Fibroblast of skin of right biceps (primary cell): ENCODE measurements around the gene PDGFA.

ENCODE experiments used
- DNase-seq: peaks from one replicate; pipeline ENCODE4 v3.0.0-alpha.2; 2013

Gene PDGFA

DNA sequence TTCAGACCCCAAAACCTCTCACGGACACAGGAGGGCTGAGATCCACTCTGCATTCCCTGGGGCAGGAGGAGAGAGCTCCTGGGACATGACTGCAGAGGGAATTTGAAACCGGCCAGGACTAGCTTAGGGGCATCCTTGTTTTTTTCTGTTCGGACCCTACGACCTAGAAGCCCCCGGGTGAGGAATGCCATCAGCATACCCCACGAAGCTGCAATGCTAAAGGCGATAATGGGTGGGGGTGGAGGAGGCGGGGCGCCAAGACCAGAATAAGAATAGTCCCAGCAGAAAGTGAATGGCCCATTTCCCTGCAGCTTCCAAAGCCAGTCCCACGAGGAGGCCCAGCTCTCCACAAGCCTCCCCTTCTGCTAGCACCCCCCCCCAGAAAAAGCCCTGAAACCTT, 4.0 kb downstream of the PDGFA start:
- DNase-seq, result no peak

- DNase-seq, result peak; percentile 36
Measured at GRCh38 chr7:514651-515598, 4.7 kb downstream of the PDGFA start.

DNA sequence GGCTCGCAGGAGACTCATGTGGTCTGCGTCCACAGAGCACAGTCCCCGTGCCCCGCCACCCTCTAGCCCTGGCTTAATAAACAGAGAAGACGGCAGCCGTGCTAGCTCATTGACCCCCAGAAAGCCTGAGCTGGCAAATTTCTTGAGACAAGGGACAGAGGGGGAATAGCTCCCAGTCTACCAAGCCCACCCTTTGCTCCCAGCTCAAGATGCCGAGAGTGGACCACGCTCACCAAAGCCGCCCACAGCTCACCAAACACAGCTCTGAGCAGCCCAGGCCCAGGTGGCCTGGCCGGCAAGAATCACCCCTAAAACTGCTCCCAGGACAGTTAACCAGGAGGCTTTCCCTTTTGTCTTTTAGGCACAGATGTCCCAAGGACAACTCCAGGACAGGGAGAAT, 5.4 kb downstream of the PDGFA start:
- no peak for DNase-seq

- peak; percentile 84 for DNase-seq
Measured at GRCh38 chr7:513521-514166, 6.0 kb downstream of the PDGFA start.

DNA sequence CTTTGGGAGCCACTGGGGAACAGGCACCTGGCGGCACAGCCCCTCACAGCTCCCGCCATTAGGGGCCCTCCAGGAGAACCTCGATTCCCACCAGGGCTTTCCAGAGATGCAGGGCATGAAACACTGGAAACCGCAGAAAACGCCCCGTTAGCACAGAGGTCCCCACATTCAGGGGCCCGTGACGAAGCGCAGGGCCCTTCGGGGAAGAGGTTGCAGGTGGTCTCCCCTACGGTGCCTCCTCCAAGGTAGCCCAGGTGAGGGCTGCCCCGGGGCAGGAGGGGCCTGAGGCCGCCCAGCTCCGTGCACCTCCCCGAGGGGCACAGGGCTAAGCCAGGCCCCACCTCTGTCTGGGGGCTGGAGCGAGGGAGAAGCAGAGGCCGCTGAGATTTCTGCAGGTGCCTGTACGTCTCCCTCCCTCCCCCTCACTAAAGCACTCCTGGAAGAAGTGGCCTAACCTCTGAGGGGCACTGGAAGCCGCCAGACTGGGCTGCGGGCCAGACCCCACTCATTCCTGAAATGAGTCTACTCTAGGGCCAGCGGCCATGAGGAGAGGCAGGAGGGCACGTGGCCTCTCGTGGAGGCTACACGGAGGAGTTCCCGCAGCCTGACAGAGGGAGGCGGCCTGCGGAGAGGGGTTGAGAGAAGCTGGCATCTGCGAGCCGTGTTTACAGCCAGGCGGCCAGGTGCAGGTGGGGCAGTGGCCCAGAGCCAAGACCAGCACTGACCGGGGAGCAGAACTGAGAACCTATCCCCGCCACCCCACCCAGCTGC, 6.9 kb downstream of the PDGFA start:
- DNase-seq, result peak; percentile 32

GRCh38 chr7:512146-512510, 7.5 kb downstream of the PDGFA start:
- no peak for DNase-seq

DNA sequence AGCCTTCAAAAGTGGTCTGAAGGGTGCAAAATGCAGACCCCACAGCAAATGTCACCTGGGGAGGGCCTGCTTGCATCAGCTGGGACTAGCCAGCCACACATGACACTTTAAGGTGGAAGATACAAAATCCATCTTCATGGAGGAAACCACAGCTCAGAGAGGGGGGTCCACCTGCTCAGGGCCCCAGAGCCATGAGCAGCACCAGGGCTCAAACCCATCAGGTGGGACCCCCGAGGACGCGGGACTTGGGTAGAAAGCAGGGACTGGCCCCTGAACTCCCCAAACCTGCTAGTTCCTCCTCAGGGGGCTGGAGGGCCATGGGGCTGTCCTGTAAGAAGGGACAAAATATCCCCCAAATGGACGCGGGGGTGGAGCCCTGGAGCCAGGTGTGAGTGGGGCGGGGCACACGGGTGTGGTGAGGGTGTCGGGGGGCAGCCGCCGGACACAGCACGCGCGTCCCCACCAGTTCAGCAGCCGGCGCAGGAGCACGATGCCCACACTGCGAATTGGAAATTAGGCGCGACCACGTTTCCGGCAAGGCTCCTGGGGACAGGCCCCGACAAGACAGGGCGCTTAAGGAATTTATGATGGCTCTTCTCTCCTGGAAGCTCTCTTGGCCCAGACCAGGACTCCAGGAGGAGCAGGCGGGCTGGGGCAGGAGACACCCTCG, 8.0 kb downstream of the PDGFA start:
- DNase-seq, result no peak

DNA sequence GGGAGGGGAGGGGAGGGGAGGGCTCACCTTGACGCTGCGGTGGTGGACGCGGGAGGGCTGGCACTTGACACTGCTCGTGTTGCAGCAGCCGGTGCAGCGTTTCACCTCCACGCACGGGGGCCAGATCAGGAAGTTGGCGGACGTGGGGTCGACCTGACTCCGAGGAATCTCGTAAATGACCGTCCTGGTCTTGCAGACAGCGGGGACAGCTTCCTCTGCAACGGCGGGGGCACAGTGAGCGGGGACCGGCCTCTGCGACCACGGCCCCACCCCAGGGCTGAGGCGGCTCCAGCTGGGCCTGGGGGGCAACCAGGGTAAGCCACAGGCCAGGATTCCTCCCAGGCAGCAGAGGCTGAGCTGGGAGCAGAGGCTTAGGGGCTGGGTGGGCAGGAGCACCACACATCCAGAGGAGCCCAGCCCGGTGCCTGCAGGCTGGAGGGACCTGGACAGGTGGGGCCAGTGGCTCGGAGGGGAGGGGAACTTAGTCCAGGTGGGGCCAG, 8.8 kb downstream of the PDGFA start:
- no peak for DNase-seq

- no peak for DNase-seq
Measured at GRCh38 chr7:510131-510481, 9.5 kb downstream of the PDGFA start.

DNA sequence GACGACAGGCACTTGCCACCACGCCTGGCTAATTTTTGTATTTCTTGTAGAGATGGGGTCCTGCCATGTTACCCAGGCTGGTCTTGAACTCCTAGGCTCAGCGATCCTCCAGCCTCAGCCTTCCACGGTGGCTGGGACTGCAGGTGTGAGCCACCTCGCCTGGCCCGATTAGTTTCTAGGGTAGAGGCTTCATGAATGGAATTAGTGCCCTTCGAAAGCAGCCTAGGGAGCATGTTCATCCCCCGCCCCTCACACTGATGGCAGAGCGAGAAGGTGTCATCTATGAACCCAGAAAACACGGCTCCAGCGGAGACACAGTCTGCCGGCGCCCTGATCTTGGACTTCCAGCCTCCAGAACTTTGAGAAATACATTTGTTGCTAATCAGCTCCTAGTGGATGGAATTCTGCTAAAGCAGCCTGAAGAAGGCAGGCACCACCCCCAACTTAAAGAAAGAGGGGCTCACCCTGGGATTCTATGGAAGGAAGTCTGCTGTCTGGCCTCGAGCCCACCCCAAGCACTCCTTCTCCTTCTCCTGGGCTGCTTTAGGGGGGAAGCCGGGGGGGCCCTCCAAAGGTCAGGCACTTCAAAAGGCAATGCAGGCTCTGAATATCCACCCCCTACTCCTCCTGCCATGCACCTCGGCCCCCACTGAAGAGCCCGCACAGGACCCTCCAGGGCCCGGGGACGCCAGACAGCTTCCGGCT, 10.1 kb downstream of the PDGFA start:
- peak; percentile 42 for DNase-seq

GRCh38 chr7:508461-509170, 11.0 kb downstream of the PDGFA start:
- no peak for DNase-seq

DNA sequence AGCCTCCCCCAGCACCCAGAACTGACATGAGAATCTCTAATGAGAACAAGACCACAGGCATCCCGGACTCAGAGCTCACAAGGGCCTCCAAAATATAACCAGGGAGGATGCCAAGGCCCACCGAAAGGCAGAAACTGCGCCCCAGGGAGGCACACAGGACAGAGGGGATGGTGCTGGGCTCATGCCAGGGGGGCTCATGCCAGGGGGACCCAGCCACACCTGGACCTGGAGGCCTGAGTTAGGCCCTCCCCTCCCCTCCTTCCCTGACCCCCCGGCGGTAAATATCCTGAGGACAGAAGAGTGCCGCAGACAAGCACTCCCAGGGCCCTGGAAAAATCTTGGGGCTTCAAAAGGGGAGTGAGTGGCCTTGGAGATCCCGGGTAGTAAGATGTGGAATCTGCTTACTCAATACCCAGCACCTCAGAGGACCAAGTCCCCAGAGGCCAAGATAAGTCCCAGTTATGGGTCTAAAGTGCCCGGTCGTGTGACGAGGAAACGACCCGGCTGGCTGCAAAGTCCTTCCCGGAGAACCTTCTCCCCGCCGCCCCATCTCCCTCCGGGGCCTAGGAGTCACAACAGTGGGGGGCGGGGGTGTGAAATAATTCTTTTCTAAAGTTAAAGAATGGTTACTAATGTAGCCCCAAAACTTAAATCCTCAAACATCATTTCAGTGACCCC, 11.9 kb downstream of the PDGFA start:
- no peak for DNase-seq

DNA sequence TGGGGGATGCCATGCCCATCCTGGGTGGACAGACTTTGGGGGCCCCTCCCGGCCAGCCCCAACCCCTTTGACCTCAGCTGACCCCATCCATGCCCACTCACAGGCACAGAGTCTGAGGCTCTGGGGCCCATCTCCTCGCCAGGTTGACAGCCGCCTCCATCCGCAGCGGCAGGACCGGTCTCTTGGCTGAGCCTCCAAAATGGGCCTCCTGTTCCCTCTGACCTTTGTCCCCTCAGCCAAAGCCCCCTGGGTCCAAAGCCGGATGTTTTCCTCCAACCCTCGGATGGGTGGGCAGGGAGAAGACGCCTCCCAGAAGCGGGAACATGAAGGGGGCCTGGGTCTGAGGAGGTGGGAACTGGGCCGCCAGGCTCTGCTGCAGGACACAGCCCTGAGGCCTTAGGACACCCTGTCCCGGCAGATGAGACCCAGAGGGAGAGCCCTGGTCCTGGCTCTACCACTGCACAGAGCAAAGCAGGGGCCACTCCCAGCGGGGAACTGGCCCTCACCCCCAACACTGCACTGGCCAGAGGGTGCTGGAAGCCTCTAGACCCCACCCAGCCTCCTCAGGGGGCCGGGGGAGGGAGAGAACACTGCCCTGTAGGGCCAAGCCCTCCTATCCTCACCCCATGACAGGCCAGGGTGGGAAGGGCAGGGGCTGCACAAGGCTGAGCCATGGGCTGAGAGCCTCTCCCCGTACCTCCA, 12.6 kb downstream of the PDGFA start:
- DNase-seq, result no peak

- no peak for DNase-seq
Measured at GRCh38 chr7:506391-506831, 13.2 kb downstream of the PDGFA start.

- DNase-seq, result no peak
Measured at GRCh38 chr7:505171-505570, 14.5 kb downstream of the PDGFA start.

GRCh38 chr7:504221-505111, 15.2 kb downstream of the PDGFA start:
- no peak for DNase-seq

DNA sequence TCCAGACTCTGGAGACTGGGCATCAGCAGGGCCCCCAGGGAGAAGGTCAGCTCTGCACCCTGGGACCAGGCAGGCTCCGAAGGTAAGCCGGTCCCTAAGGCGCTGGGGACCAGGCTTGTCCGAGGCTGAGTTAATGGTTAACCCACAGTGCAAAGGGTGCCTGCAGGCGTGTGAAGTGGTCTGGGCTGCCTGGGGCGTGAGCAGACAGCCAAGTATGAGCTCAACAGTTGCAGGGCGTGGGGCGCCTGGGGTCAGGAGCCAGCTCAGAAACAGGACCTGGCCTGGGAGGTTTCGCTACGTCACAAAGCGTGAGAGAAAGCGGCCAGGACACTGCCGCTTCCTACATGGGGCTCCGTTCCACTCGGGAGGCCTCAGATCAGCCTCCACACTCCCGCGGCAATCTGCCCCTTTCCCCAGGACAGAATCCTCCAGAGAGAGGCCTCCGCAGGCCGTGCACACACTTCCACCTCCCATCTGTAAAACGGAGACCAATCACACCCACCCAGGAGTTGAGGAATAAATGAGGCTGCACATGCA, 16.0 kb downstream of the PDGFA start:
- DNase-seq, result no peak

DNA sequence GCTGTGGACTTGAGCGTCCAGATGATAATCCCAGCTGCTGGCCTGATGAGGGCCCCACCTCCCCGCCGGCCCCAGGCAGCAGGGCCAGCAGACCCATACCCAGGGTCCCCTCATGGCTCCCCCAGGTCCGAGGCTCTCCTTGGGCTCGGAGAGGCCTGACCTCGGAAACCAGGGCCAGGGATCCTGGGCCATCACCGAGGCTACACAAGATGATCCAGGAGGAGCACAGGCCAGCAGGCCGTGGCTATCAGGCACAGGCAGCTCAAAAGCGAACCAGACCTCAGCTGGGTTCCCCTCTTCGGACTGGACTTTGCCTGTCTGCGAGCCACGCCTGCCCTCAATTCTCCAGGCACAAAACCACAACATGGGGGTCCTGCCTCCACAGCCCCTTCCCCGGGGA, 17.4 kb downstream of the PDGFA start:
- no peak for DNase-seq

DNA sequence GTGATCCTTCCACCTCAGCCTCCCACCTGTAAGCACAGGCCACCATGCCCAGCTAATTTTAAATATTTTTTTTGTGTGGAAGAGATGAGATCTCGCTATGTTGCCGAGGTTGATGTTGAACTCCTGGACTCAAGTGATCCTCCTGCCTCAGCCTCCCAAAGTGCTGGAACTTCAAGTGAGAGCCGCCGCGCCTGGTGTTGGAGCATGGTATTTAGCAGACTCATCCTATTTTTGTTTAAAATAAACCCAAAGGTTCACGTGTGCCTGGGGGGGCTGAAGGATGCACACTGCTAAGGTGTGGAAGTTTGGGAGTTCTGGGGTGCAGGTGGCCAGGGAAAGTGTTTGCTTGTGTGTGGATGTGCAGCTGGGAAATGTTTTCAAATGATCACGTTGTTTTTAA, 18.1 kb downstream of the PDGFA start:
- no peak for DNase-seq
